NCI-H2196 treated with DMSO at 0.1 percent for 48 hours (cell line): ENCODE results near the gene MYO1D.

Experiments used
- DNase-seq: peaks from one replicate; lab custom pipeline; 2025; ENCODE audit not compliant: unreplicated experiment; lab: John Stamatoyannopoulos, UW

Gene MYO1D

GRCh38 chr17:32492264-32492589 is 384.7 kb downstream of the MYO1D start:
- DNase-seq: no peak

- DNase-seq: no peak
Measured at GRCh38 chr17:32491371-32492263, 385.3 kb downstream of the MYO1D start.

- DNase-seq: no peak
Measured at GRCh38 chr17:32490101-32490482, 386.8 kb downstream of the MYO1D start.

GRCh38 chr17:32489320-32490100 is 387.4 kb downstream of the MYO1D start:
- DNase-seq: no peak

- no peak for DNase-seq
Measured at GRCh38 chr17:32488604-32489180, 388.2 kb downstream of the MYO1D start.

- no peak for DNase-seq
Measured at GRCh38 chr17:32488177-32488542, 388.8 kb downstream of the MYO1D start.

- DNase-seq: no peak
Measured at GRCh38 chr17:32487473-32488176, 389.3 kb downstream of the MYO1D start.

- peak; percentile 45 for DNase-seq
Measured at GRCh38 chr17:32486701-32487472, 390.0 kb downstream of the MYO1D start, which contains the start of gene CDK5R1. Gene CDK5R1 (plus strand): TSS chr17:32486993. CDS start chr17:32487621, 628 bp downstream.

GRCh38 chr17:32486111-32486700 is 390.7 kb downstream of the MYO1D start:
- peak; percentile 52 for DNase-seq

GRCh38 chr17:32485261-32486110 is 391.4 kb downstream of the MYO1D start:
- DNase-seq: no peak

- DNase-seq: no peak
Measured at GRCh38 chr17:32484628-32485027, 392.3 kb downstream of the MYO1D start.

GRCh38 chr17:32484041-32484461 is 392.9 kb downstream of the MYO1D start:
- no peak for DNase-seq

- DNase-seq: peak; percentile 60
Measured at GRCh38 chr17:32483451-32484019, 393.4 kb downstream of the MYO1D start.

GRCh38 chr17:32482568-32483320 is 394.2 kb downstream of the MYO1D start:
- DNase-seq: no peak

GRCh38 chr17:32481193-32481592 is 395.7 kb downstream of the MYO1D start:
- no peak for DNase-seq

- DNase-seq: no peak
Measured at GRCh38 chr17:32479074-32479617, 397.8 kb downstream of the MYO1D start.

- no peak for DNase-seq
Measured at GRCh38 chr17:32477220-32477619, 399.7 kb downstream of the MYO1D start.

GRCh38 chr17:32475258-32475657 is 401.7 kb downstream of the MYO1D start:
- DNase-seq: no peak
